GM21619 (cell line): ENCODE results near the gene WARS2.
A peak's percentile ranks its signal among the peaks of the same experiment; 100 is the strongest.

Experiments
- ATAC-seq: cut with Tn5 transposase; IDR thresholded peaks from one replicate; pipeline ENCODE4 v1.9.1; 2021; ENCODE audit not compliant: unreplicated experiment

WARS2 gene

GRCh38 chr1:119034359-119034758, 106.1 kb downstream of the WARS2 start:
- no peak for ATAC-seq

DNA sequence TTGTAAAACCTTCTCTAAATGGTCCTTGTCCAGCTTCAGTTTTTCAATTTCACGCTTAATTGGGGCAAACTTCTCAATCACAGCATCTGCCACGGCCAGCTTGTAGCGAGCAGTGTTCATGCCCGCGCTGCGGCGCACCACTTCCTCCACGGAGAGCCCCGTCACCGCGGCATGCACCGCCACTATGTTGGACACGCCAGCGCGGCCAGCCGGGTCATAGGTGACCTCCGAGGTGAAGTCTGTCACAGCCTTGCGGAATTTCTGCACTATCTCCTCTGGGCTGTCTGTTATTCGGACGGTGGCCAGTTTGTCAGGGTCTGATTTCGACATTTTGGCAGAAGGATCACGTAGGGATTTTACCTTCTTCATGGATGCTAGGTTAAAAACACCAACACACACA, 107.5 kb downstream of the WARS2 start:
- no peak for ATAC-seq

GRCh38 chr1:119027759-119028158, 112.7 kb downstream of the WARS2 start:
- no peak for ATAC-seq

DNA sequence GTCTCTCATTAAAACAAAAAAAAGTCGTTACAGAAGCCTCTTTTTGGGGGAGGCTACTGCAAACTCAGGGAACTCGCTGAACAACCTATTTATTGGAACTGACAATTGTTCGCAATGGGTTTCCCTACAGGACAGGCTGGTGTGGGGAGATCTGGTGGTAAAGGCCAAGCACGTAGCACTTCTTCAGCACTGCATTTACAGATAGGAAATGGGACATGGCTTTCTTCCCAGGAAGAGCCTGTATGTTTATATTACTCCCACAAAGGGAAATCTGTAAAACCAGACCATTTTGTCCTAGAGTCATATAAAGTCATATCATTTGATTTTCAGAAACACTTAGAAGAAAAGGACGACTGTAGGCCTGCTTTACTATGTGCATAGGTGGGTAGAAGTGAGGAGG, 113.5 kb downstream of the WARS2 start:
- ATAC-seq = no peak

DNA sequence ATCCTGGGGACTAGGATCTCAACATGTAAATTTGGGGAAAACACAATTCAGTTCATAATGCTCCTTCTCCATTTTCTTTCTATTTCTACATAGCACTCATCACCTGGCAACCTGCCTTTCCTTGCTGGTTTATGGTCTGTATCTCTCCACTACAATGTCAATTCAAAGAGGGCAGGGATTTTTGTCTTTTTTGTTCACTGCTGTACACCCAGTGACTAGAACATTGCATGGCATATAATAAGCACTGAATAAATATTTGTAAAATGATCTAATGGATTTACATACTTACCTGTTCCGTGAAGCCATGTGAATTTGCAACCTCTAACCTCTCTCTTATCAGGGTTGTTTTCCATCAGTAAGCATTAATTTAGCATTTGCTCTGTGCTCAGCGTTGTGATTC, 124.9 kb downstream of the WARS2 start:
- ATAC-seq = no peak

DNA sequence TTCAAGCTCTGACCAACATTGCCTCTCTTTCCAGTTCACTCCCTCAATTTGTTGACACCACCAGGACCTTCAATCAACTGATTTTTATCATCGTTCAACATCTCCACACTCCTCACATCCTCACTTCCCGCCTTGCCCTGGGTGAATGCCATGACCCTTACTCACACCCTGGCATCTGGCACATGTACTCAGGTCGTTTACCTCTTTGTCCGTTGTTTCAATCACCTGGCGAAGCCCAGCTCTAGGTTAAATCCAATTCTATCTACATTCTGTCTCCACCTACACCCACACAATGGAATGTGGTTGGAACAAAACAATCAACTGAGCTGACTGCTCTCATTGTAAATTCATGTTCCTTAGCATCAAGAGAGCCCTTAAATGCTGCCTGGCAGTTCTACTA, 128.1 kb downstream of the WARS2 start:
- ATAC-seq = no peak

DNA sequence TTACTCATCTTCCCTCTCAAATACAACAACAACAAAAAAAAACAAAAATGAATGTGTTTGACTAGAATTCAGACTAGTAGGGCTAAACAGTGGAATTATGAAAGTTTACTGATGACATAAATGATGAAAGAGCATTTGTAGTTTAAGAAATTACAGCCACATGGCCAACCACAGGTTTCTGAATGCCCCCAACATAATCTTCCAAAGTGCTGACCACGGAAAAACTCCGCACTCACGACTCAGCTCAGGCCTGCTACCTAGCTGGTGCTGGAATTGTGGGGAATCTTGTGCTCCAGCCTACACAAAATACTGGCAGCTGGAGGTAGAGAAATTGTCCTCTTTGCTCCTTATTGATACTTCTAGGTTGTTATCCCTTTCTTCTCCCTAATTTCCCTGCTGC, 128.7 kb downstream of the WARS2 start:
- no peak for ATAC-seq

DNA sequence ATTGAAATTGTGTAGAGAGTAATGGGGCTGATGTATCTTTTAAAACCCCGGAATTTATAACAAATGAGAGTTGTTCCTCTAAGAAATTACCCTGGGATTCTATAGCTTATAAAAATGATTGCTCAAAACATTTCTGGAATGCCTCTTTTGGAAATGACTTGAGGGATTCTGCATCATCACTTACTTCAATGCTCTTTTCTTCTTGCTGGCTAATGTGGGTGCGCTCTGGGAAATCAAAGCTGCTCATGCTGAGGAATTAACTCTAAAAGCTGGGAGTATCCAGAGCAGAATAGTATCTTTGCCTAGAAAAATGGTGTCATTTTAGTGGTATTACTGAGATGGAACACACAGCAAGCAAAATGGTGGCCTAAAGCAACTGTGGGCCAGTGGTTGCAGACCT, 129.3 kb downstream of the WARS2 start:
- no peak for ATAC-seq

DNA sequence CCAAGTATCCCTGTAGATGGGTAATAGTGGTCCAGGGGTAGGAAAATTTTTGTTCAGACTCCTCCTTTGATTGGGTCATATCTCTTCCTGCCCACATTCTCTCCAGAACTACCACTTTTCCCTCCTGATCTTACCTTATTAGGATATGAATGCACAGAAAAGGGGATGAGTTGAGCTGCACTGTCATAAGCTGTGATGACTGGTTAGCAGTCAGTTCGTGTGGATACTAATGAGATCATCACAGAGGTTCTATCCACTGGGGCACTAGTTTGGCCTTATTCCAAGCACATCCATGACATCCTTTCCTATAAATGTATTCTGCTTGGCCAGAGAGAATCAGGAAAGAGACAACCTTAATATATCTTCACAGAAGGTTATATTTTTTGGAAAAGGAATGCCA, 130.3 kb downstream of the WARS2 start:
- ATAC-seq = no peak

GRCh38 chr1:119009312-119009655, 131.2 kb downstream of the WARS2 start:
- ATAC-seq = no peak

GRCh38 chr1:119008483-119009311, 131.8 kb downstream of the WARS2 start:
- peak; percentile 76 for ATAC-seq

- ATAC-seq = peak; percentile 9
Measured at GRCh38 chr1:119007670-119008482, 132.6 kb downstream of the WARS2 start.

DNA sequence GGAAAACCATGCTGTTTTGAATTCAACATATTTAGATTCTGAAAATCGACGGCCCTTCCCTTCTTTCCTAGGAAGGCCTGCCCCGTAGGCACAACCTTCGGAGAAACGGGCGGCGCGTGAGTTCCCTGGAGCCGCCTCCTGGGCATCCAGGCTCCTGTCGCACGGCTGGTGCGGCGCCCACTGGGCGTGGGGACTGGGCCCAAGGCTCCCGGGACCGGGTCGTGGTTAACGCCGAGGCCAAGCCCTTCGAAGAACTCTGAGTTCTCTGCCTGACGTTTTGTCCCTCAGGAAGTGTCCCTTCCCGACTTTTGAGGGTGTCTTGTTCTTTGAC, 133.1 kb downstream of the WARS2 start:
- ATAC-seq = no peak

GRCh38 chr1:119006406-119007279, 133.8 kb downstream of the WARS2 start:
- no peak for ATAC-seq

GRCh38 chr1:119005724-119006405, 134.6 kb downstream of the WARS2 start:
- no peak for ATAC-seq

- no peak for ATAC-seq
Measured at GRCh38 chr1:119004781-119005180, 135.7 kb downstream of the WARS2 start.

- no peak for ATAC-seq
Measured at GRCh38 chr1:119004129-119004527, 136.3 kb downstream of the WARS2 start.

- no peak for ATAC-seq
Measured at GRCh38 chr1:119003413-119004128, 136.9 kb downstream of the WARS2 start.

DNA sequence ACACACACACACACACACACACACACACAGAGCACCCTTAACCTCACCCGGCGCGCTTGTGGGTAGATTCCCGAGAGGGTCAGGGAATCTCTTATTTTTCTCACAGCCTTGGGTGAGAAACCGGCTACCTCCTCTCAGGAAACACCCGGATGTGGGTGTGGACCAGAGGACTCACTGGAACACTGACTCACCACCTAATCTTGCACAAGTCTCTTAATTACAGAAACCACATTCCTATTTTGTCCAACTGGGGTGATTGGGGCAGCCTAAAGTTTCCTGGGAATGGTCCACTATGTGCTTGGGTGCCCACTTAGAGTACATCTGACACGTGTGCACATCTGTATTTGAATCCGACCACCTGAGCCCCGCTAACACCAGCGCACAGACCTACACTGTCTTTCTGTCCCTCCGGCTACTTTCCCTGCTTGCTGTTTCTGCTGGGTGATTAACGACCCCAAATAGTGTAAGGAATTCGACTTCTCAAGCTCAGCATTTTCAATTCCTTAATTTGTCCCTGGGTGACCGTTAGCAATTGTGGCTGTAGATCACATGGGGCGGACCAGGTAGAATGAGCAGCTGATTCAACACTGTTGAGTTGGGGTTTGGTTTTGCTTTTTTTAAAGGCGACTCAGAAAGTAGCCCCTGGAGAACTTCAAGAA, 138.3 kb downstream of the WARS2 start:
- ATAC-seq = no peak
